HG02885 (cell line): ENCODE data around the gene ARL6IP4.
"Not testable (repeated sequence)": the region's sequence is repeated elsewhere in the genome, so short reads cannot be mapped to it uniquely, and the experiment has no call there.

ENCODE experiments used
- ATAC-seq: cut with Tn5 transposase; IDR thresholded peaks from one replicate; pipeline ENCODE4 v1.9.1; 2021; ENCODE audit warnings: mild to moderate bottlenecking; ENCODE audit not compliant: unreplicated experiment, poor library complexity

Gene ARL6IP4

GRCh38 chr12:123004287-123004686 lies 23.8 kb downstream of the ARL6IP4 start:
- ATAC-seq, result no peak

GRCh38 chr12:123005081-123005626 lies 24.7 kb downstream of the ARL6IP4 start:
- ATAC-seq, result no peak

GRCh38 chr12:123006977-123007376 lies 26.5 kb downstream of the ARL6IP4 start:
- ATAC-seq, result no peak

GRCh38 chr12:123010110-123010509 lies 29.6 kb downstream of the ARL6IP4 start:
- no peak for ATAC-seq

- no peak for ATAC-seq
Measured at GRCh38 chr12:123010681-123011080, 30.2 kb downstream of the ARL6IP4 start.

GRCh38 chr12:123011701-123012100 lies 31.2 kb downstream of the ARL6IP4 start:
- no peak for ATAC-seq

- ATAC-seq, result no peak
Measured at GRCh38 chr12:123013185-123014095, 33.0 kb downstream of the ARL6IP4 start.

GRCh38 chr12:123014473-123014872 lies 34.0 kb downstream of the ARL6IP4 start:
- ATAC-seq, result not testable (repeated sequence)

GRCh38 chr12:123017753-123018152 lies 37.3 kb downstream of the ARL6IP4 start:
- no peak for ATAC-seq

- no peak for ATAC-seq
Measured at GRCh38 chr12:123019841-123020138, 39.3 kb downstream of the ARL6IP4 start.

GRCh38 chr12:123021688-123022604 lies 41.5 kb downstream of the ARL6IP4 start:
- ATAC-seq, result no peak

- ATAC-seq, result no peak
Measured at GRCh38 chr12:123022846-123023245, 42.4 kb downstream of the ARL6IP4 start.

- no peak for ATAC-seq
Measured at GRCh38 chr12:123024819-123025391, 44.4 kb downstream of the ARL6IP4 start.

- no peak for ATAC-seq
Measured at GRCh38 chr12:123026094-123026853, 45.8 kb downstream of the ARL6IP4 start.

GRCh38 chr12:123027726-123028445 lies 47.4 kb downstream of the ARL6IP4 start:
- no peak for ATAC-seq

GRCh38 chr12:123028475-123028874 lies 48.0 kb downstream of the ARL6IP4 start:
- no peak for ATAC-seq

GRCh38 chr12:123029550-123029949 lies 49.1 kb downstream of the ARL6IP4 start:
- no peak for ATAC-seq

GRCh38 chr12:123030686-123031085 lies 50.2 kb downstream of the ARL6IP4 start:
- no peak for ATAC-seq

- no peak for ATAC-seq
Measured at GRCh38 chr12:123031171-123031845, 50.8 kb downstream of the ARL6IP4 start.
